Lung (tissue), 12 donors: ENCODE data around the gene SLC35B2. TPM values are rescaled to one million over a fixed set of nuclear protein-coding genes. Genes with fewer than 3 reads are reported as not detected.
A peak's percentile ranks its signal among the peaks of the same experiment; 100 is the strongest.

Experiments used
- ATAC-seq: fragments of 200-7000 bp; cut with Tn5 transposase; one replicate; pipeline ENCODE4 v1.9.1; 2020; ENCODE audit warnings: moderate number of reproducible peaks; ENCODE audit not compliant: insufficient read depth, low FRiP score
- DNase-seq, 3 donors: peaks; one replicate each; pipeline ENCODE4 v3.0.0-alpha.2; 2013 to 2017
- H3K27ac ChIP-seq, 2 donors: one replicate each; pipeline ENCODE4 v1.5.1; 2013; ENCODE audit warnings: mild to moderate bottlenecking in 2 of 2, moderate library complexity in 2 of 2, control low read depth in 1 of 2, inconsistent platforms in 1 of 2, low read depth in 1 of 2, low read length in 1 of 2
- H3K27me3 ChIP-seq, 3 donors: one replicate each; pipeline ENCODE4 v1.5.1; 2013; ENCODE audit warnings: low read length in 2 of 3; ENCODE audit not compliant: control insufficient read depth in 3 of 3, insufficient read depth in 3 of 3
- H3K36me3 ChIP-seq, 4 donors: one replicate each; pipeline ENCODE4 v1.5.1; 2013; ENCODE audit warnings: low read length in 4 of 4, mild to moderate bottlenecking in 1 of 4, moderate library complexity in 1 of 4; ENCODE audit not compliant: control insufficient read depth in 4 of 4, insufficient read depth in 4 of 4
- H3K4me1 ChIP-seq, 5 donors: one replicate each; pipeline ENCODE4 v1.5.1; 2013; ENCODE audit warnings: low read length in 5 of 5, mild to moderate bottlenecking in 2 of 5, moderate library complexity in 1 of 5; ENCODE audit not compliant: control insufficient read depth in 5 of 5, insufficient read depth in 5 of 5
- H3K4me3 ChIP-seq: one replicate; pipeline ENCODE4 v1.5.1; 2013; ENCODE audit warnings: mild to moderate bottlenecking, control low read depth, moderate library complexity
- H3K9ac ChIP-seq, 2 donors: one replicate each; pipeline ENCODE4 v1.5.1; 2013; ENCODE audit warnings: low read length in 2 of 2, control low read depth in 1 of 2; ENCODE audit not compliant: insufficient read depth in 1 of 2
- H3K9me3 ChIP-seq, 4 donors: one replicate each; pipeline ENCODE4 v1.5.1; 2013; ENCODE audit warnings: low read length in 3 of 4, mild to moderate bottlenecking in 1 of 4, moderate library complexity in 1 of 4; ENCODE audit not compliant: control insufficient read depth in 4 of 4, insufficient read depth in 3 of 4
- CTCF ChIP-seq: IDR thresholded peaks from 2 replicates; pipeline ENCODE4 v1.5.1; 2012; ENCODE audit warnings: mild to moderate bottlenecking; ENCODE audit errors: control extremely low read depth, extremely low read depth
- WGBS, 2 donors: extraction: QIAGEN DNeasy Blood & Tissue Kit; methylation state at CpG; one replicate each; pipeline ENCODE4 v1.1.7; 2013; 5-methylcytosine and 5-hydroxymethylcytosine counted together
- polyA plus RNA-seq, 2 donors: library from polyadenylated mRNA; stranded (reverse); fragments of 200-250 nt; gene quantifications; one replicate each; pipeline ENCODE4 v1.2.1, GENCODE V29; 2013
- total RNA-seq, 2 donors: library from RNA; depleted of rRNA in 1 of 2; stranded (reverse); fragments of >200 nt in 1 of 2; gene quantifications; one replicate each; pipeline ENCODE4 v1.2.1, GENCODE V29; 2014 to 2021
- donor health status: control.
- donor health status: control.
- donor health status: Bipolar disorder and iron deficiency.
- donor health status: healthy.
- donor health status: DM: yes; HTN: yes; CAD: no.

Gene SLC35B2
- total and polyA plus RNA-seq, 4 donors = 15.0 to 44.4 (median 34.9) TPM

- no peak for TF ChIP-seq CTCF
- H3K9me3 ChIP-seq = no peaks in the 10 kb centered on the region
- peaks cover 0 to 3% (median 0%) of the 10 kb centered on the region in 4 donors for H3K36me3 ChIP-seq
- H3K4me3 ChIP-seq = no peak overlapping the region
- H3K27me3 ChIP-seq = no peaks in the 10 kb centered on the region
- WGBS, 2 donors = 85 to 94% methylated on average over 4 of the region's 4 CpGs
- no peak for ATAC-seq
- H3K4me1 ChIP-seq = peaks cover 12 to 37% (median 17%) of the 10 kb centered on the region in 5 donors
- H3K9ac ChIP-seq = no peak overlapping the region
- no peak for DNase-seq
- peak overlapping the region in 1 of 2 donors; percentile 78 for H3K27ac ChIP-seq
Measured at GRCh38 chr6:44224965-44225305, 32.4 kb downstream of the SLC35B2 start.

- no peaks in the 10 kb centered on the region for H3K36me3 ChIP-seq
- ATAC-seq = no peak
- H3K27me3 ChIP-seq = no peaks in the 10 kb centered on the region
- peaks cover 12 to 42% (median 17%) of the 10 kb centered on the region in 5 donors for H3K4me1 ChIP-seq
- peak overlapping the region in 1 of 2 donors; percentile 78 for H3K27ac ChIP-seq
- 12 to 14% methylated on average over 18 of the region's 18 CpGs for WGBS, 2 donors
- peak in 2 of 3 donors; percentile 22 to 49 for DNase-seq
- H3K9me3 ChIP-seq = no peaks in the 10 kb centered on the region
- H3K4me3 ChIP-seq = no peak overlapping the region
- H3K9ac ChIP-seq = no peak overlapping the region
- no peak for TF ChIP-seq CTCF
Measured at GRCh38 chr6:44224029-44224964, 33.0 kb downstream of the SLC35B2 start.

GRCh38 chr6:44223319-44224028 is 33.9 kb downstream of the SLC35B2 start, which contains the start of gene SLC29A1:
Gene SLC29A1, plus strand, starts transcription at chr6:44223595. Its CDS starts 3,719 bp downstream, at chr6:44227314.
- peaks cover 12 to 49% (median 20%) of the 10 kb centered on the region in 5 donors for H3K4me1 ChIP-seq
- peak within 1 kb of the TSS; percentile 27 to 92 for H3K27ac ChIP-seq
- peak within 1 kb of the TSS; percentile 51 for H3K4me3 ChIP-seq
- no peaks in the 10 kb centered on the region for H3K36me3 ChIP-seq
- ATAC-seq = peak; percentile 38
- 0 to 1% methylated on average over 29 to 73 of the region's 73 CpGs for WGBS, 2 donors
- no peaks in the 10 kb centered on the region for H3K9me3 ChIP-seq
- no peaks in the 10 kb centered on the region for H3K27me3 ChIP-seq
- peak; percentile 65 to 83 (median 82) for DNase-seq
- no peak for TF ChIP-seq CTCF
- no peak within 1 kb of the TSS for H3K9ac ChIP-seq
